GM12873 (cell line): ENCODE results near the gene RYR1.
A peak's percentile ranks its signal among the peaks of the same experiment; 100 is the strongest.

ENCODE experiments used
- CTCF ChIP-seq: IDR thresholded peaks from 2 replicates; pipeline ENCODE4 v1.5.1; 2012; ENCODE audit warnings: low read depth, mild to moderate bottlenecking, moderate library complexity, low read length, control low read depth; ENCODE audit not compliant: insufficient read depth; ENCODE audit errors: missing control alignments

The RYR1 gene

GRCh38 chr19:38551450-38551813 is 117.9 kb downstream of the RYR1 start:
- TF ChIP-seq CTCF = no peak

- no peak for TF ChIP-seq CTCF
These were observed 121.2 kb downstream of the RYR1 start for GRCh38 chr19:38554676-38555141.

GRCh38 chr19:38555200-38555599 is 121.7 kb downstream of the RYR1 start:
- TF ChIP-seq CTCF = no peak

- TF ChIP-seq CTCF = peak; percentile 66
These were observed 123.2 kb downstream of the RYR1 start for GRCh38 chr19:38556521-38557174.

- TF ChIP-seq CTCF = peak; percentile 46
These were observed 123.8 kb downstream of the RYR1 start for GRCh38 chr19:38557205-38557799.

- no peak for TF ChIP-seq CTCF
These were observed 126.2 kb downstream of the RYR1 start for GRCh38 chr19:38559428-38560401.
